Measurements from ENCODE around the gene TSSK2. TPM values are rescaled to one million over a fixed set of nuclear protein-coding genes. Genes with fewer than 3 reads are reported as not detected.
"Not testable (repeated sequence)": the region's sequence is repeated elsewhere in the genome, so short reads cannot be mapped to it uniquely, and the experiment has no call there.

TSSK2 gene
- total RNA-seq, 1 experiment from 2014 or later = not detected

GRCh38 chr22:19150482-19151328 is 19.6 kb downstream of the TSSK2 start:
- H3K4me1 ChIP-seq = no peaks in the 10 kb centered on the region
- 0 out of 2 replicates have a peak, but pooled peaks cover 3% of the 10 kb centered on the region for H3K27me3 ChIP-seq
- no peak overlapping the region for H3K4me3 ChIP-seq
- H3K36me3 ChIP-seq = no peaks in the 10 kb centered on the region
- no peaks in the 10 kb centered on the region for H3K9me3 ChIP-seq (replicated peaks)
- H3K27ac ChIP-seq = no peak overlapping the region
- DNase-seq = no peak

- Histone ChIP-seq H3K36me3 (no peaks in the 10 kb centered on the region), H3K27ac (no peak overlapping the region), H3K4me3 (no peak overlapping the region), H3K4me1 (no peaks in the 10 kb centered on the region), H3K27me3 (0 out of 2 replicates have a peak, but pooled peaks cover 3% of the 10 kb centered on the region), H3K9me3 (replicated peaks) (no peaks in the 10 kb centered on the region)
- no peak for DNase-seq
Observed at GRCh38 chr22:19151329-19152191, 20.5 kb downstream of the TSSK2 start.

GRCh38 chr22:19152942-19153883 is 22.1 kb downstream of the TSSK2 start:
- no peaks in the 10 kb centered on the region for H3K4me1 ChIP-seq
- DNase-seq = no peak
- H3K9me3 ChIP-seq (replicated peaks) = no peaks in the 10 kb centered on the region
- no peaks in the 10 kb centered on the region for H3K36me3 ChIP-seq
- 0 out of 2 replicates have a peak, but pooled peaks cover 3% of the 10 kb centered on the region for H3K27me3 ChIP-seq
- no peak overlapping the region for H3K4me3 ChIP-seq
- H3K27ac ChIP-seq = no peak overlapping the region

GRCh38 chr22:19156109-19156508 is 25.0 kb downstream of the TSSK2 start:
- H3K9me3 ChIP-seq (replicated peaks); H3K27ac ChIP-seq; H3K36me3 ChIP-seq; H3K4me1 ChIP-seq; DNase-seq; H3K4me3 ChIP-seq; H3K27me3 ChIP-seq: not testable (repeated sequence)

GRCh38 chr22:19158649-19159048 is 27.5 kb downstream of the TSSK2 start:
- not testable (repeated sequence) for H3K4me3 ChIP-seq; DNase-seq; H3K36me3 ChIP-seq; H3K4me1 ChIP-seq; H3K27me3 ChIP-seq; H3K9me3 ChIP-seq (replicated peaks); H3K27ac ChIP-seq

- Histone ChIP-seq H3K9me3 (replicated peaks) (no peaks in the 10 kb centered on the region), H3K4me3 (no peak overlapping the region), H3K4me1 (no peaks in the 10 kb centered on the region), H3K27me3 (peaks cover 1% of the 10 kb centered on the region; the same call in 1 of the 2 replicates), H3K27ac (no peak overlapping the region), H3K36me3 (no peaks in the 10 kb centered on the region)
- DNase-seq = no peak
Observed at GRCh38 chr22:19164425-19164824, 33.3 kb downstream of the TSSK2 start.

GRCh38 chr22:19166421-19166820 is 35.3 kb downstream of the TSSK2 start:
- Histone ChIP-seq H3K27ac (no peak overlapping the region), H3K4me3 (no peak overlapping the region), H3K4me1 (no peaks in the 10 kb centered on the region; the same call in 1 of the 2 replicates), H3K36me3 (no peaks in the 10 kb centered on the region), H3K27me3 (peaks cover 5% of the 10 kb centered on the region; the same call in 1 of the 2 replicates), H3K9me3 (replicated peaks) (no peaks in the 10 kb centered on the region)
- DNase-seq = no peak

- Histone ChIP-seq H3K9me3 (replicated peaks) (no peaks in the 10 kb centered on the region), H3K4me3 (no peak overlapping the region), H3K27ac (no peak overlapping the region), H3K27me3 (peaks cover 5% of the 10 kb centered on the region; the same call in 1 of the 2 replicates), H3K4me1 (no peaks in the 10 kb centered on the region; the same call in 1 of the 2 replicates), H3K36me3 (no peaks in the 10 kb centered on the region)
- no peak for DNase-seq
Observed at GRCh38 chr22:19167106-19167869, 36.2 kb downstream of the TSSK2 start.

GRCh38 chr22:19168088-19168890 is 37.2 kb downstream of the TSSK2 start:
- H3K4me3 ChIP-seq = no peak overlapping the region
- no peaks in the 10 kb centered on the region for H3K36me3 ChIP-seq
- peaks cover 3% of the 10 kb centered on the region; the same call in 1 of the 2 replicates for H3K4me1 ChIP-seq
- H3K27ac ChIP-seq = no peak overlapping the region
- peaks cover 5% of the 10 kb centered on the region; the same call in 1 of the 2 replicates for H3K27me3 ChIP-seq
- no peak for DNase-seq
- H3K9me3 ChIP-seq (replicated peaks) = no peaks in the 10 kb centered on the region

GRCh38 chr22:19169002-19169946 is 38.2 kb downstream of the TSSK2 start:
- Histone ChIP-seq H3K4me3 (peak overlapping the region; percentile 17; the same call in 1 of the 2 replicates), H3K27me3 (peaks cover 5% of the 10 kb centered on the region; the same call in 1 of the 2 replicates), H3K9me3 (replicated peaks) (no peaks in the 10 kb centered on the region), H3K4me1 (peaks cover 7% of the 10 kb centered on the region; the same call in 1 of the 2 replicates), H3K36me3 (no peaks in the 10 kb centered on the region), H3K27ac (no peak overlapping the region)
- no peak for DNase-seq

GRCh38 chr22:19169947-19170318 is 38.8 kb downstream of the TSSK2 start:
- Histone ChIP-seq H3K9me3 (replicated peaks) (no peaks in the 10 kb centered on the region), H3K4me3 (no peak overlapping the region), H3K36me3 (no peaks in the 10 kb centered on the region), H3K27me3 (peaks cover 5% of the 10 kb centered on the region; the same call in 1 of the 2 replicates), H3K27ac (no peak overlapping the region), H3K4me1 (peaks cover 13% of the 10 kb centered on the region; the same call in 1 of the 2 replicates)
- DNase-seq = no peak

All from SJCRH30 (cell line).